ENCODE data around the gene SHISA4. TPM values are rescaled to one million over a fixed set of nuclear protein-coding genes. Genes with fewer than 3 reads are reported as not detected.

SHISA4 gene
- total RNA-seq, 1 donor from 2014 or later = 10.1 TPM

DNA sequence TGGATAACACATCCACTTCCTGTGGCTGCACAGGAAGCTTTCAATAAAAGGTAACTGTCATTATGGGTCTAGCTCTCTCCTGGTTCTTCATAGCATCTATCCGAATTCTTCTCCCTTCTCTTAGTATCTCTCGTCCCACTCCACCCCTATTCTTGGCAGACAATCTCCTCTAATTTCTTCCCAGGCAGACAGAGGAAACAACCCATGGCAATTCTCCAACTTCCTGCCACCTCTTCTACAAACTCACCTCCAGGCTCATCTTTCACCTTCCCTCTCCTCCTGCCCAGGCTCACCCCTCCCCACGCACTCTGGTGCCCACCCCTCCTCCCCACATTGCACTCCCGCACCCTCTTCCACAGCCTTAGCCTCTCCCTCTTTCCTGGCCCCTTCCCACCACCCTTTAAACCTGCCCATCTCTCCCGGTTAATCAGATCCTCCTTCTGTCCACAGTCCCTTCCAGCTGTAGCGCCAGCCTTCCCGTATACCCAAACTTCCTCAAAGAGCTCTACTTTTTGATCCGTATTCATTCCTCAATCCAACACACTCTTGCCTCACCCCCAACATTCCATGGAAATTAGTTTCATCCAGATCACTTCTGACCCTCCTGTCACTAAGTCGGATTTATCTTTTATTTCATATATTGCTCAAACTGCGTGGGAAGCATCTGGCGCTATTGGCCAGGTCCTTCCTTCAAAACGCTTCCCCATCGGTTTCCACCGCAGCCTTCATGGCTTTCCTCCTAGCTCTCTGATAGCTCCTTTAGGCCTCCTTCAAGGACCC, 25.9 kb downstream of the SHISA4 start:
- H3K27me3 Mint-ChIP-seq (ENCODE audit: low read depth, unreplicated experiment) = peaks cover 4% of the 10 kb centered on the region
- no peak overlapping the region for H3K4me3 Mint-ChIP-seq (ENCODE audit: unreplicated experiment)
- no peaks in the 10 kb centered on the region for H3K36me3 ChIP-seq (ENCODE audit: insufficient read depth, low read length)

GRCh38 chr1:201916649-201917249, 28.1 kb downstream of the SHISA4 start:
- Histone ChIP-seq H3K4me3 (ENCODE audit: insufficient read depth, low read depth, low read length) (no peak overlapping the region), H3K4me1 (ENCODE audit: insufficient read depth, low read length) (peaks cover 24% of the 10 kb centered on the region), H3K27me3 (ENCODE audit: insufficient read depth, low read length) (no peaks in the 10 kb centered on the region), H4K20me1 (ENCODE audit: insufficient read depth, low read length) (no peaks in the 10 kb centered on the region), H3K9ac (ENCODE audit: low read length) (peak overlapping the region; percentile 5), H3K36me3 (ENCODE audit: insufficient read depth, low read length) (no peaks in the 10 kb centered on the region), H3K4me2 (ENCODE audit: low read length) (peak overlapping the region; percentile 57), H3K79me2 (ENCODE audit: insufficient read depth, low read length) (no peaks in the 10 kb centered on the region), H2AFZ (ENCODE audit: low read depth, low read length) (peak overlapping the region; percentile 12), H3K9me3 (ENCODE audit: insufficient read depth, low read depth, low read length) (no peaks in the 10 kb centered on the region), H3K27ac (ENCODE audit: low read depth, low read length) (peak overlapping the region; percentile 31)
- Mint-ChIP-seq H3K36me3 (ENCODE audit: low read depth, unreplicated experiment) (peaks cover 11% of the 10 kb centered on the region), H3K4me1 (ENCODE audit: low read depth, unreplicated experiment) (peaks cover 26% of the 10 kb centered on the region), H3K27ac (ENCODE audit: unreplicated experiment) (peak overlapping the region; percentile 80), H3K27me3 (ENCODE audit: low read depth, unreplicated experiment) (no peaks in the 10 kb centered on the region), H3K4me3 (ENCODE audit: unreplicated experiment) (peak overlapping the region; percentile 42), H3K9me3 (ENCODE audit: unreplicated experiment) (no peaks in the 10 kb centered on the region)
- FAIRE-seq = peak; percentile 23
- no peak for TF ChIP-seq EZH2 (IDR thresholded peaks at IDR 0.05; ENCODE audit: insufficient read depth, low read length)
- DNase-seq (ENCODE audit: low read depth) = peak; percentile 76

More for the DNA sequence above, 25.9 kb downstream of the SHISA4 start:
- no peaks in the 10 kb centered on the region for H4K20me1 ChIP-seq (ENCODE audit: insufficient read depth, low read length)
- DNase-seq (ENCODE audit: low read depth) = peak; percentile 43
- H3K4me2 ChIP-seq (ENCODE audit: low read length) = no peak overlapping the region
- no peak overlapping the region for H3K27ac ChIP-seq (ENCODE audit: low read depth, low read length)
- H2AFZ ChIP-seq (ENCODE audit: low read depth, low read length) = no peak overlapping the region
- Mint-ChIP-seq H3K27ac (ENCODE audit: unreplicated experiment) (no peak overlapping the region), H3K9me3 (ENCODE audit: unreplicated experiment) (no peaks in the 10 kb centered on the region), H3K36me3 (ENCODE audit: low read depth, unreplicated experiment) (peaks cover 15% of the 10 kb centered on the region), H3K4me1 (ENCODE audit: low read depth, unreplicated experiment) (peaks cover 26% of the 10 kb centered on the region)
- no peak overlapping the region for H3K9ac ChIP-seq (ENCODE audit: low read length)
- no peak overlapping the region for H3K4me3 ChIP-seq (ENCODE audit: insufficient read depth, low read depth, low read length)
- TF ChIP-seq CTCF (IDR thresholded peaks at IDR 0.05; ENCODE audit: insufficient read depth, low read depth, low read length) (no peak), EZH2 (IDR thresholded peaks at IDR 0.05; ENCODE audit: insufficient read depth, low read length) (no peak)
- peaks cover 24% of the 10 kb centered on the region for H3K4me1 ChIP-seq (ENCODE audit: insufficient read depth, low read length)
- no peaks in the 10 kb centered on the region for H3K79me2 ChIP-seq (ENCODE audit: insufficient read depth, low read length)
- no peaks in the 10 kb centered on the region for H3K9me3 ChIP-seq (ENCODE audit: insufficient read depth, low read depth, low read length)
- H3K27me3 ChIP-seq (ENCODE audit: insufficient read depth, low read length) = no peaks in the 10 kb centered on the region
- FAIRE-seq = no peak

DNA sequence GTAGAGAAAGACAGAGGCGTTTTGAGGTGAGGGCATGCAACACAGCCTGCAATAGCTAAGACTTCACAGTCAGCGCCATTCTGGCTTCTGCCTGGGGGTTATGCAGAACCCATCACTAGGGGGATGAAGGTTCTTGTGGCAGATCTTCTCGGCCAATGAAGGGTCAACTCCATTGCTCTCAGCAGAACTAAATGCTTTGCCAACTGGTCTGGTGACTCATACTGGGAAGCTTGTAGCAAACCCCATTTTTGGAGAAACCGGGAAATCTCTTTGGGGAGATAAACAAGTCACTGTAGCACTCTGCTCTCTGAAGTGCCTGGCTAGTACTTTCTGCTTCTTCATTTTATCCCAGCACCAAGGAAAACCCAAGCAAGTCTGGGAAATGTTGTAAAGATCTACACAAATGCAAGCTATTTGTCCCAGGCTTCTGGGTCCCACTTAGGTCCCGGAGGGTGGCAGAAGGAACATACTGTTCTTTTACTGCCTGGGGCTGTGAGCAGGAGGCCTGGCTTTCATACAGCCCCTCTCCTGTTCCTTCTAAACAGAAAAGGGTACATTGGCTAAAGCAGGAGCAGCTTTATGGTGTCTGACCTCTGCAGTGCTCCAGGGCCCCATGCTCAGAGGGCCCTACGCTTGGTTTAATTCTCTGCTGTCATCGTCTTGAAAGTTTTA, 28.8 kb downstream of the SHISA4 start:
- Mint-ChIP-seq H3K9me3 (ENCODE audit: unreplicated experiment) (peaks cover 4% of the 10 kb centered on the region), H3K36me3 (ENCODE audit: low read depth, unreplicated experiment) (peaks cover 8% of the 10 kb centered on the region), H3K27me3 (ENCODE audit: low read depth, unreplicated experiment) (no peaks in the 10 kb centered on the region), H3K27ac (ENCODE audit: unreplicated experiment) (no peak overlapping the region), H3K4me1 (ENCODE audit: low read depth, unreplicated experiment) (peaks cover 26% of the 10 kb centered on the region), H3K4me3 (ENCODE audit: unreplicated experiment) (peak overlapping the region; percentile 50)
- H3K4me2 ChIP-seq (ENCODE audit: low read length) = peak overlapping the region; percentile 57
- peak overlapping the region; percentile 5 for H3K9ac ChIP-seq (ENCODE audit: low read length)
- H3K4me3 ChIP-seq (ENCODE audit: insufficient read depth, low read depth, low read length) = no peak overlapping the region
- H3K27me3 ChIP-seq (ENCODE audit: insufficient read depth, low read length) = no peaks in the 10 kb centered on the region
- H3K79me2 ChIP-seq (ENCODE audit: insufficient read depth, low read length) = no peaks in the 10 kb centered on the region
- H3K9me3 ChIP-seq (ENCODE audit: insufficient read depth, low read depth, low read length) = no peaks in the 10 kb centered on the region
- H3K4me1 ChIP-seq (ENCODE audit: insufficient read depth, low read length) = peaks cover 24% of the 10 kb centered on the region
- DNase-seq (ENCODE audit: low read depth) (peak; percentile 90), FAIRE-seq (peak; percentile 91)
- peak overlapping the region; percentile 31 for H3K27ac ChIP-seq (ENCODE audit: low read depth, low read length)
- H4K20me1 ChIP-seq (ENCODE audit: insufficient read depth, low read length) = no peaks in the 10 kb centered on the region
- TF ChIP-seq CTCF (IDR thresholded peaks at IDR 0.05; ENCODE audit: insufficient read depth, low read depth, low read length) = no peak
- TF ChIP-seq EZH2 (IDR thresholded peaks at IDR 0.05; ENCODE audit: insufficient read depth, low read length) = no peak
- no peak overlapping the region for H2AFZ ChIP-seq (ENCODE audit: low read depth, low read length)
- no peaks in the 10 kb centered on the region for H3K36me3 ChIP-seq (ENCODE audit: insufficient read depth, low read length)
